PC-3 (cell line): ENCODE data around the gene DLG2. TPM values are rescaled to one million over a fixed set of nuclear protein-coding genes. Genes with fewer than 3 reads are reported as not detected.

ENCODE experiments used
- ATAC-seq: fragments of 200-7000 bp; cut with Tn5 transposase; 2 replicates; pipeline ENCODE4 v1.9.1; 2020; ENCODE audit warnings: mild to moderate bottlenecking, moderate library complexity
- BruUV-seq: library from RNA; stranded (reverse); fragments of 400-500 nt; replicated peaks from 2 replicates; lab custom pipeline; 2021; lab: Mats Ljungman, UMichigan
- CTCF ChIA-PET: fragments of 300-600 bp; sonication (Branson Sonifier 250); formaldehyde crosslinking; loops from one replicate; lab custom pipeline; 2022; ENCODE audit warnings: antibody characterized with exemption; lab: Charles Lee
- POLR2A ChIA-PET: fragments of 300-600 bp; sonication (Branson Sonifier 250); formaldehyde crosslinking; loops from one replicate; lab custom pipeline; 2022; ENCODE audit warnings: antibody characterized with exemption; ENCODE audit not compliant: unreplicated experiment; lab: Charles Lee
- DNase-seq: peaks from one replicate; pipeline ENCODE4 v3.0.0-alpha.2; 2015
- H2AFZ ChIP-seq: fragments of 300-600 bp; sonication (generic); 2 replicates; pipeline ENCODE4 v1.6.0; 2016; ENCODE audit warnings: antibody characterized with exemption, low read length
- H3F3A ChIP-seq: fragments of 300-600 bp; sonication (generic); one replicate; pipeline ENCODE4 v1.6.0; 2017; ENCODE audit warnings: antibody characterized with exemption, low read length, control low read depth, mild to moderate bottlenecking; ENCODE audit not compliant: unreplicated experiment
- H3K27ac ChIP-seq: fragments of 300-600 bp; sonication (generic); 2 replicates; pipeline ENCODE4 v1.5.1; 2016; ENCODE audit warnings: mild to moderate bottlenecking, low read length
- H3K27me3 ChIP-seq: fragments of 300-600 bp; sonication (generic); 2 replicates; pipeline ENCODE4 v1.6.1; 2016; ENCODE audit warnings: low read length, mixed read lengths
- H3K36me3 ChIP-seq: fragments of 300-600 bp; sonication (generic); 2 replicates; pipeline ENCODE4 v1.6.1; 2016; ENCODE audit warnings: low read depth, mixed run types, low read length, mixed read lengths
- H3K4me1 ChIP-seq: fragments of 300-600 bp; sonication (generic); 2 replicates; pipeline ENCODE4 v1.5.1; 2016; ENCODE audit warnings: low read length; ENCODE audit not compliant: insufficient read depth
- H3K4me2 ChIP-seq: fragments of 300-600 bp; sonication (generic); 2 replicates; pipeline ENCODE4 v1.6.0; 2016; ENCODE audit warnings: low read length
- H3K4me3 ChIP-seq: fragments of 300-600 bp; sonication (generic); 2 replicates; pipeline ENCODE4 v1.5.1; 2016; ENCODE audit warnings: mild to moderate bottlenecking, low read length, mixed read lengths
- H3K79me2 ChIP-seq: fragments of 300-600 bp; sonication (generic); 2 replicates; pipeline ENCODE4 v1.6.1; 2017; ENCODE audit warnings: low read length, mixed read lengths
- H3K9ac ChIP-seq: fragments of 300-600 bp; sonication (generic); 2 replicates; pipeline ENCODE4 v1.6.0; 2016; ENCODE audit warnings: mild to moderate bottlenecking, low read length
- H3K9me2 ChIP-seq: fragments of 300-600 bp; sonication (generic); replicated peaks from 2 replicates; pipeline ENCODE4 v1.6.1; 2016; ENCODE audit warnings: mixed run types, low read length, mixed read lengths
- H3K9me3 ChIP-seq: fragments of 300-600 bp; sonication (generic); 2 replicates; pipeline ENCODE4 v1.6.1; 2016; ENCODE audit warnings: low read length, mixed read lengths
- H4K20me1 ChIP-seq: fragments of 300-600 bp; sonication (generic); 2 replicates; pipeline ENCODE4 v1.6.1; 2016; ENCODE audit warnings: low read length, mixed read lengths
- EZH2 ChIP-seq: fragments of 300-600 bp; sonication (generic); IDR thresholded peaks from one replicate; pipeline ENCODE4 v1.6.1; 2017; ENCODE audit warnings: antibody characterized with exemption, mild to moderate bottlenecking, low read length; ENCODE audit not compliant: unreplicated experiment
- EZH2phosphoT487 ChIP-seq: fragments of 300-600 bp; sonication (generic); IDR thresholded peaks from 2 replicates; pipeline ENCODE4 v1.6.1; 2018; ENCODE audit warnings: mild to moderate bottlenecking, antibody characterized with exemption, low read length, borderline replicate concordance
- intact Hi-C: fragments of 100-400 bp; cut with micrococcal nuclease; formaldehyde crosslinking; loops from 2 replicates; pipeline ENCODE4 v1.9.0; 2023
- total RNA-seq: library from RNA; depleted of rRNA; stranded (reverse); fragments of >200 nt; gene quantifications from 2 replicates; pipeline ENCODE4 v1.2.3, GENCODE V29; 2014
- TF ChIP-seq, protein P1 (sequence below): fragments of 300-600 bp; sonication (generic); conservative IDR thresholded peaks from 2 replicates; pipeline ENCODE4 v1.5.1; 2017; ENCODE audit warnings: antibody characterized with exemption, low read depth, mild to moderate bottlenecking, low read length

Gene DLG2
- total RNA-seq, 1 experiment from 2014 or later: 0.58 TPM

DNA sequence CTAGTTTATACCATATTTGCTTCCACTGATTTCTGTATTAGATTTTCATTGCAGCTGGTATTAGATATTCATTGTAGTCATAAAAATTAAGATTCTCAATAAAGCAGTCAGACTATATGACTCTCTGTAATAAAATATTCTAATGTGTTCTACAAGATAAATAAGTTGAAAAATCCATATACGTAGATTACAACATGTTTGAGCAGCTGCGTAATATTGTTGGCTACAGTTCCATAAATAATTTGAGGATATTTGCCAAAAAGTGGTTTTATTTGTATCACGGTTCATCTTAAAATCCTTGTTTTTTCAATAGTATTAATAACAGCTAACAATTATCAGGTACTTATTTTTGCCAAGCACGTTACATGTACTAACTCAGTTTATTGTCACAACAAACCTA is 1672.4 kb downstream of the DLG2 start:
- H3K79me2 ChIP-seq: no peaks in the 10 kb centered on the region
- H3K9ac ChIP-seq: no peak overlapping the region
- no peaks in the 10 kb centered on the region for H3K36me3 ChIP-seq
- intact Hi-C loops: no loop called here
- H3F3A ChIP-seq: no peaks in the 10 kb centered on the region
- no peak overlapping the region for H3K4me2 ChIP-seq
- H3K4me1 ChIP-seq: no peaks in the 10 kb centered on the region
- ATAC-seq (no peak), DNase-seq (no peak)
- BruUV-seq: no TSS peak
- H3K27me3 ChIP-seq: no peaks in the 10 kb centered on the region
- ChIA-PET CTCF (no interaction called here), POLR2A (no interaction called here)
- H3K9me3 ChIP-seq: 0 out of 2 replicates have a peak, but pooled peaks cover 3% of the 10 kb centered on the region
- TF ChIP-seq EZH2phosphoT487 (no peak), EZH2 (no peak)
- TF ChIP-seq, protein P1, sequence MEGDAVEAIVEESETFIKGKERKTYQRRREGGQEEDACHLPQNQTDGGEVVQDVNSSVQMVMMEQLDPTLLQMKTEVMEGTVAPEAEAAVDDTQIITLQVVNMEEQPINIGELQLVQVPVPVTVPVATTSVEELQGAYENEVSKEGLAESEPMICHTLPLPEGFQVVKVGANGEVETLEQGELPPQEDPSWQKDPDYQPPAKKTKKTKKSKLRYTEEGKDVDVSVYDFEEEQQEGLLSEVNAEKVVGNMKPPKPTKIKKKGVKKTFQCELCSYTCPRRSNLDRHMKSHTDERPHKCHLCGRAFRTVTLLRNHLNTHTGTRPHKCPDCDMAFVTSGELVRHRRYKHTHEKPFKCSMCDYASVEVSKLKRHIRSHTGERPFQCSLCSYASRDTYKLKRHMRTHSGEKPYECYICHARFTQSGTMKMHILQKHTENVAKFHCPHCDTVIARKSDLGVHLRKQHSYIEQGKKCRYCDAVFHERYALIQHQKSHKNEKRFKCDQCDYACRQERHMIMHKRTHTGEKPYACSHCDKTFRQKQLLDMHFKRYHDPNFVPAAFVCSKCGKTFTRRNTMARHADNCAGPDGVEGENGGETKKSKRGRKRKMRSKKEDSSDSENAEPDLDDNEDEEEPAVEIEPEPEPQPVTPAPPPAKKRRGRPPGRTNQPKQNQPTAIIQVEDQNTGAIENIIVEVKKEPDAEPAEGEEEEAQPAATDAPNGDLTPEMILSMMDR: no peak
- no peak overlapping the region for H3K4me3 ChIP-seq
- H2AFZ ChIP-seq: no peak overlapping the region
- no peaks in the 10 kb centered on the region for H4K20me1 ChIP-seq
- H3K27ac ChIP-seq: no peak overlapping the region
- H3K9me2 ChIP-seq: no peaks in the 10 kb centered on the region

DNA sequence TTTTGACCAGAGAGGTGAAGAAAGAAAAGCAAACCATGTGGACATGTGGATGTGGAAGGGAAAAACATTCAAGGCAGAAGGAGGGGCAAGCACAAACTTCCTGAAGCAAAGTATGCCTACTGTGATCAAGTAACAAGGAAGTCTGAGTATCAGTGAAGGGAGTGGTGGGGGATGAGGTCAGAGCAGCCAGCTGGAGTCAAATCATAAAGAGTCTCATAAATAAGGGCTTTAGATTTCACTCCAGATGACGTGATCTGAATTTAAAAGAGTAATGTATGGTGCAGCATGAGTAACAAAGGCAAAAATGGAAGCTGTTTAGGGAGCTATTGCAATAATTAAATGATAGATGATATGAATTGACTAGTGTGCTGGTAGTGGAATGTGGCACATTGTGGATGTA is 1675.6 kb downstream of the DLG2 start:
- Histone ChIP-seq H2AFZ (no peak overlapping the region), H3K27me3 (no peaks in the 10 kb centered on the region), H3K4me1 (no peaks in the 10 kb centered on the region), H3F3A (no peaks in the 10 kb centered on the region), H3K9me3 (0 out of 2 replicates have a peak, but pooled peaks cover 3% of the 10 kb centered on the region), H3K27ac (no peak overlapping the region), H3K4me2 (no peak overlapping the region), H3K4me3 (no peak overlapping the region), H3K9ac (no peak overlapping the region), H3K9me2 (no peaks in the 10 kb centered on the region), H3K36me3 (no peaks in the 10 kb centered on the region), H4K20me1 (no peaks in the 10 kb centered on the region), H3K79me2 (no peaks in the 10 kb centered on the region)
- ChIA-PET CTCF (no interaction called here), POLR2A (no interaction called here)
- no TSS peak for BruUV-seq
- DNase-seq (no peak), ATAC-seq (no peak)
- intact Hi-C loops: no loop called here
- TF ChIP-seq EZH2phosphoT487: no peak

DNA sequence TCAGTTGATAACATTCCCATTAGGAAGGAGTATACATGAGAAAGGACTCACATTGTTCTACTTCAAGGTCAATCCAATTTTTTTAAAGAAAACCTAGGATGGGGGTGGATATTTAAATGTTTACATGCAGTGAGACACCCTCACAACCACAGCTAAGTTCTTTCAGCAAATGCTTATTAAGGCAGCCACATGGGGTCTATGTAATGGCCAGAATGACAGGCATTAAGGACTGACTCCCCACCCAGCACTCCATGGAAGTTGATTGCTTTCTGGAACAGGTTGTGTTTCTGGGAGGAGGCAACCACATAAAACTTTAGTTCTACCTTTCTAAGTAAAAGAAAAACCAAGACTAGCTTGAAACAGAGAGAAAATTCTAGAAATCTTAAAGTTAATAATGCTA is 1678.9 kb downstream of the DLG2 start:
- Histone ChIP-seq H3K9me2 (no peaks in the 10 kb centered on the region), H3F3A (no peaks in the 10 kb centered on the region), H3K9ac (no peak overlapping the region), H3K36me3 (no peaks in the 10 kb centered on the region), H3K27me3 (peaks cover 5% of the 10 kb centered on the region; the same call in 1 of the 2 replicates), H3K4me2 (no peak overlapping the region), H3K79me2 (no peaks in the 10 kb centered on the region), H4K20me1 (no peaks in the 10 kb centered on the region), H2AFZ (no peak overlapping the region), H3K27ac (no peak overlapping the region), H3K4me3 (no peak overlapping the region), H3K4me1 (no peaks in the 10 kb centered on the region), H3K9me3 (no peaks in the 10 kb centered on the region)
- TF ChIP-seq EZH2 (no peak), EZH2phosphoT487 (no peak)
- TF ChIP-seq, protein P1: no peak
- CTCF ChIA-PET: no interaction called here
- DNase-seq (no peak), ATAC-seq (no peak)
- POLR2A ChIA-PET: no interaction called here
- no TSS peak for BruUV-seq
- intact Hi-C loops: no loop called here
